HG03565 (cell line): ENCODE data around the gene TMED8.
"Not testable (repeated sequence)": the region's sequence is repeated elsewhere in the genome, so short reads cannot be mapped to it uniquely, and the experiment has no call there.

Experiments used
- ATAC-seq: cut with Tn5 transposase; IDR thresholded peaks from one replicate; pipeline ENCODE4 v1.9.1; 2021; ENCODE audit warnings: mild to moderate bottlenecking, moderate library complexity; ENCODE audit not compliant: unreplicated experiment

The TMED8 gene

GRCh38 chr14:77324289-77324688, 52.6 kb downstream of the TMED8 start:
- ATAC-seq: no peak

GRCh38 chr14:77323571-77323970, 53.3 kb downstream of the TMED8 start:
- no peak for ATAC-seq

GRCh38 chr14:77322951-77323350, 53.9 kb downstream of the TMED8 start:
- no peak for ATAC-seq

- no peak for ATAC-seq
These were observed 54.5 kb downstream of the TMED8 start for GRCh38 chr14:77322250-77322902.

GRCh38 chr14:77320238-77320935, 56.5 kb downstream of the TMED8 start, which contains the start of gene POMT2:
POMT2 (minus strand) TSS chr14:77320883; CDS start chr14:77320681, 202 bp downstream.
- ATAC-seq: peak; percentile 47

- no peak for ATAC-seq
These were observed 57.5 kb downstream of the TMED8 start for GRCh38 chr14:77319422-77319821.

GRCh38 chr14:77318756-77319155, 58.1 kb downstream of the TMED8 start:
- not testable (repeated sequence) for ATAC-seq

GRCh38 chr14:77318006-77318553, 58.8 kb downstream of the TMED8 start:
- ATAC-seq: no peak

- no peak for ATAC-seq
These were observed 60.0 kb downstream of the TMED8 start for GRCh38 chr14:77316872-77317301.

- ATAC-seq: no peak
These were observed 60.7 kb downstream of the TMED8 start for GRCh38 chr14:77316195-77316505.

- ATAC-seq: no peak
These were observed 62.1 kb downstream of the TMED8 start for GRCh38 chr14:77314539-77315457.

GRCh38 chr14:77314043-77314442, 62.9 kb downstream of the TMED8 start:
- ATAC-seq: no peak

- ATAC-seq: no peak
These were observed 63.5 kb downstream of the TMED8 start for GRCh38 chr14:77313371-77313770.

- no peak for ATAC-seq
These were observed 65.7 kb downstream of the TMED8 start for GRCh38 chr14:77311217-77311616.

- ATAC-seq: no peak
These were observed 66.9 kb downstream of the TMED8 start for GRCh38 chr14:77310026-77310425.

- no peak for ATAC-seq
These were observed 67.8 kb downstream of the TMED8 start for GRCh38 chr14:77309131-77309530.

GRCh38 chr14:77306851-77307496, 69.9 kb downstream of the TMED8 start:
- ATAC-seq: no peak

GRCh38 chr14:77306416-77306815, 70.5 kb downstream of the TMED8 start:
- no peak for ATAC-seq

GRCh38 chr14:77305696-77306095, 71.2 kb downstream of the TMED8 start:
- no peak for ATAC-seq

- ATAC-seq: peak; percentile 64
These were observed 73.3 kb downstream of the TMED8 start for GRCh38 chr14:77303417-77304156.
